HUDEP-2 (cell line): ENCODE results near the gene DNAJC3.
A peak's percentile ranks its signal among the peaks of the same experiment; 100 is the strongest.
"Not testable (repeated sequence)": the region's sequence is repeated elsewhere in the genome, so short reads cannot be mapped to it uniquely, and the experiment has no call there.

ENCODE experiments used
- DNase-seq, 76 experiments: peaks; one replicate each; lab custom pipeline; 2025; ENCODE audit not compliant: unreplicated experiment in 76 of 76; lab: John Stamatoyannopoulos, UW

The DNAJC3 gene

DNA sequence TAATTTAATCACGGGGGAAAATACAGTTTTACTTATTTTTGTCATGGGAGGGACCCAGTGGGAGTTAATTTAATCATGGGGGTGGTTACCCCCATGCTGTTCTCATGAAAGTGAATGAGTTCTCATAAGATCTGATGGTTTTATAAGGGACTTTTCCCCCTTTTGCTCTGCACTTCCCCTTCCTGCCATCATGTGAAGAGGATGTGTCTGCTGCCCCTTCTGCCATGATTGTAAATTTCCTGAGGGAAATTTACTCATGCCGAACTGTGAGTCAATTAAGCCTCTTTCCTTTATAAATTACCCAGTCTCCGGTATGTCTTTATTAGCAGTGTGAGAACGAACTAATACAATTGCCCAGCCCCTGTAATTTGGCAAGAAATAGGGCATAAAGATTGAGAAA, 35.9 kb downstream of the DNAJC3 start:
- not testable (repeated sequence) for DNase-seq

DNA sequence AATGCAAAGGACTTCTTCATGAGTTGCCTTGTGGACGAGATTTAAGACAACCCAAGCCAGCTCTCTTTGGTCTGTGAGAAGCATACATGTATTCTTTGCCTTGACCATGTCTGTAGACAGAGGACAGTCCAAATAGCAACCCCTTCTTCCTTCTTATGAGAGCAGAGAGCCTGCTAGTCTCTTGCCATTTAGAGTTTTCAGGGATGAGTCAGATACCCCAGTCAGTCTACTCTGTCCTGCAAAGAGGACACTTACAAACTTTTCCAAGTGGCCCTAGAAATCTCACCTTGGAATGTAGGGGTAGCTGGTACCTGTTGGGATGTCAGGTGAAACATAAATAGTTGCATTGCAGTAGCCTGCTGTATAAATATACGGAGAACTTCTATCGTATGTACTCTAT, 36.7 kb downstream of the DNAJC3 start:
- DNase-seq: no peak

DNA sequence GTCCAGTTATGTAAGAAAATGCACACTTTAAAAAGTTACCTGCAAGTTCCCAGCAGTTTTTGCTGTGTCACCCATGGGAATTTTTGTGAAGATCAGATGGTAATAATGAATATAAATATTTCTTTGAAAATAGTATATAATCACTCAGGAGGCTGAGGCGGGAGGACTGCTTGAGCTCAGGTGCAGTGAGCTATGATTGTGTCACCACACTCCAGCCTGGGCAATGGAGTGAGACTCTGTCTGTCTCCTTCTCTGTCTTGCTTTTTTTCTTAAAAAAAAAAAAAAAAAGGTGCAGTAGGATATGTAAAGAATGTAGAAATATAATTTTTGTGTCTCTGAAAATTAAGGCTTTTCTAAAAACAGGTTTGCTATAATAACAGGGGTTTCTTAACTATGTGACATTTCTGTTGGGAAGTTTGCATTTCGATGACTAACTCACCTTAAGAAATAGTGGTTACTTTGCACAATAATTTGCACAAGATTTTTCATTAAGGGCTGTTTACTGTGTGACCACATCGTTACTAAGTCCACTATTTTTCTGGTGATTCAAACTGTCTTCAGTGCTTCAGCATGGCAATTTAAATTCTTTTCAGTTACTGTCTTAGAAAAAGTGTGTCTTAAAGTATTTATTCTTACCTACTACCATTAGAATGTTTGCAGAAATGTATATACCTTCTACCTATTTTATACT, 37.3 kb downstream of the DNAJC3 start:
- DNase-seq: no peak

DNA sequence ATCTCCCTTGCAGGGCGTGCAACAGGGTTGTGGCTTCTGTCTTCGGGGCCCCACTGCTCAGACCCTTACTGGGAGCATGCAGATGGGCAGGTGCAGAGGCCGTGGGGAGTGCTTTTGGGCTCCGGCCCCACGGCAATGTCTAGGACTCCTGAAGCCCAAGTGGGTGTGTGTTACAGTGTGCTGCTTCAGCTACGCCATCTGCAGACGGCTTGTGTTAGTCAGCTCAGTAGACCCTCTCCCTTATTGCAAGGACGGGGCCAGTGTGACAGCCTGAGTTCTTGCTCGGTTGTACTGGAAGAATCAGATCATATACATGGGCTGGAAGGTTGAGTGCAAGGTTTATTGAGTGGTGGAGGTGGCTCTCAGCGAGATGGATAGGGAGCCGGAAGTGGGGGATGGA, 39.3 kb downstream of the DNAJC3 start:
- no peak for DNase-seq

DNA sequence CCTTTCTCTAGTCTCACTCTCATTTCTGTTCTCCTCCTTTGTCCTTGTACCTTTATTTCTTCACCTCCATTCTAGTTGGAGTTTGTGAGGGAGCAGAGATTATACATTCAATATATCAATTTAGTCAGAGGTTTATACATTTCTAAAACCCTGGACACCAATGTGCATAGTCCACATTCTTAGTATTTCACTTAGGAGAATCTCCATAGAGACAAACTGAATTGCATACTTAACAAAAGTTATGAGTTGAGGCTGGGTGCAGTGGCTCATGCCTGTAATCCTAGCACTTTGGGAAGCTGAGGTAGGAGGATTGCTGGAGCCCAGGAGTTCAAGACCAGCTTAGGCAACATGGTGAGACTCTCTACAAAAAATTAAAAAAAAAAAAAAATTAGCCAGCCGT, 45.3 kb downstream of the DNAJC3 start:
- DNase-seq: no peak

DNA sequence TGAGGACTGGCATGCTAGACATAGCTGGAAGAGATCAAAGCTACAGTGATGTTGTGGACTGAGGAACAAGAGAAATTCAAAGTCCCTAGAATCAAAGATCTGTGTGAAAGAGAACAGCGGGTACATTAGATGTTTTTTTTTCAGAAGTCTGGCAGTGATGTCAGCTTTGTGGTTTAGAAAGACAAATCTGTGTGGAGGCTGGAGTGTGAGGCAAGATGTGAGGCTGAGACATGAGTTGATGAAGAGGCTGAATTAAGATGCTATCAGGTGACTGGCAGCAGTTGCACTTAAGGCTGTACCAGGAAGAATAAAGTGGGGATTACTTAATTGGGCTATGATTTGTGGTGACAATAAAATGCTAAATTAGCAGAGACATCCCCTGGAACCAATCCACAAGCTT, 46.5 kb downstream of the DNAJC3 start:
- DNase-seq: no peak

DNA sequence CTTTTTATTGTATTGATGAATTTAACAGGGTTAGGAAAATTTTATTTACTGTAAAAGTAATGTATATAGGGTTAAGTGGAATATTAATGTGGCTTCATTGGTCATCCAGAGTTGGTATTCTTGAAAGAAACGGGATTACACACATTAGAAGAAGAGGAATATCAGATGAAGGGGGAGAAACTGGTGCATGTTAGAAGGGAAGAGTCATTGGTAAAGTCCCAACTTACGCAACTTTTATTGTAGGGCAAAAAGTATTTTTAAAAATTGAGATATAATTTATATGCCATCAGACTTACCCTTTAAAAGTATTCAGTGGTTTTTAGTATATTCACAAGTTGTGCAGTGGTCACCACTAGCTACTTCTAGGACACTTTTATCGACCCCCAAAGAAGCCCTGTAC, 47.3 kb downstream of the DNAJC3 start:
- DNase-seq: no peak

DNA sequence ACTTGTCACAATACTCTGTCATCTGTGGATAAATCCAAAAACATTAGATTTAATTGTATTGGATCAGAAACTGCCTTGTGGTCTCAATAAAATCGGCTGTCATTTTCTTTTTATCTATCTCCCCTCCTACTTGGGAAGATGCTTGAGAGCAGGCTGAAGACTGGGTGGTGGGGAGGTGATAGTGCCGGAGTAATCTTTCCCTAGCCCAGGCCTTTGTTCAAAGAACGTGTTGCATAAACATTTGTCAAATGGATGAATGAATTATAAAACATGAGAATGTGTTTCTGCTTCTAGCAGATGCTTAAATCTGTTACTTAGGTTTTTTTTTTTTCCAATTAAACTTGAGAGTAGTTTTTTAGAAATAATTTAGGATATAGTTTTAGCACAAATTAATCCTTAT, 49.9 kb downstream of the DNAJC3 start:
- DNase-seq: no peak

DNA sequence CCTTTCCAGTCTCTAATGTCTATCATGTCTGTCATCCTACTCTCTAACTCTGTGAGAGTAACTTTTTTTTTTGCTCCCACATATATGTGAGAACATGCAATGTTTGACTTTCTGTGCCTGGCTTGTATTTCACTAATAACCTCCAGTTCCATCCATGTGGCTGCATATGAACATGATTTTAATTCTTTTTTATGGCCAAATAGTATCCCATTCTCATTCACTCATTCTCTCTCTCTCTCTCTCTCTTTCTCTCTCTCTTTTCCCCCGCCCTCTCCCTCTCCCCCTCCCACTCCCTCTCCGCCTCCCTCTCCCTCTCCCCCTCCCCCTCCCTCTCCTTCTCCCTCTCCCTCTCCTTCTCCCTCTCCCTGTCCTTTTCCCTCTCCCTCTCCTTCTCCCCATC, 52.0 kb downstream of the DNAJC3 start:
- DNase-seq: no peak

DNA sequence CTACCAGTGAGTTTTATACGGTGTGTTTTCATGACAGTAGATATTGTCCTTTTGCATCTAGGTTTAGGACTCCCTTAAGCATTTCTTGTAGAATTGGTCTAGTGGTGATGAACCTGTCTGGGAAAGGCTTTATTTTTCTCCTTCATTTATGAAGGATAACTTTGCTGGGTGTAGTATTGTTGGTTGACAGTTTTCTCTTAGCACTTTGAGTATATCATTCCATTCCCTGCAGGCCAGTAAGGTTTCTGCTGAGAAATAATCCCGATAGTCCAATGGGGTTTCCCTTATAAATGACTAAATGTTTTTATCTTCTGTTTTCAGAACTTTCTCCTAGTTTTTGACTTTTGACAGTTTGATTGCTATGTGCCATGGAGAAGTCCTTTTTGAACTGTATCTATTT, 57.2 kb downstream of the DNAJC3 start:
- DNase-seq: no peak

DNA sequence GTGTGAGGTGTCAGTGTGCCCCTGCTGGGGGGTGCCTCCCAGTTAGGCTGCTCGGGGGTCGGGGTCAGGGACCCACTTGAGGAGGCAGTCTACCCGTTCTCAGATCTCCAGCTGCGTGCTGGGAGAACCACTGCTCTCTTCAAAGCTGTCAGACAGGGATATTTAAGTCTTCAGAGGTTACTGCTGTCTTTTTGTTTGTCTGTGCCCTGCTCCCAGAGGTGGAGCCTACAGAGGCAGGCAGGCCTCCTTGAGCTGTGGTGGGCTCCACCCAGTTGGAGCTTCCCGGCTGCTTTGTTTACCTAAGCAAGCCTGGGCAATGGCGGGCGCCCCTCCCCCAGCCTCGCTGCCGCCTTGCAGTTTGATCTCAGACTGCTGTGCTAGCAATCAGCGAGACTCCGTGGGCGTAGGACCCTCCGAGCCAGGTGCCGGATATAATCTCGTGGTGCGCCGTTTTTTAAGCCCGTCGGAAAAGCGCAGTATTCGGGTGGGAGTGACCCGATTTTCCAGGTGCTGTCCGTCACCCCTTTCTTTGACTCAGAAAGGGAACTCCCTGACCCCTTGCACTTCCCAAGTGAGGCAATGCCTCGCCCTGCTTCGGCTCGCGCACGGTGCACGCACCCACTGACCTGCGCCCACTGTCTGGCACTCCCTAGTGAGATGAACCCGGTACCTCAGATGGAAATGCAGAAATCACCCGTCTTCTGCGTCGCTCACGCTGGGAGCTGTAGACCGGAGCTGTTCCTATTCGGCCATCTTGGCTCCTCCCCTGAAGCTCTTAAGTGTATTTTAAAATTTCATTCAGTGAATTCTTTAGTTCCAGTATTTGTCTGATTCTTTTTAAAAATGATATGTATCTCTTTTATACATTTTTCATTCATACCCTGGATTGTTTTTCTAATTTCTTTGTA, 63.4 kb downstream of the DNAJC3 start:
- DNase-seq: not testable (repeated sequence)

DNA sequence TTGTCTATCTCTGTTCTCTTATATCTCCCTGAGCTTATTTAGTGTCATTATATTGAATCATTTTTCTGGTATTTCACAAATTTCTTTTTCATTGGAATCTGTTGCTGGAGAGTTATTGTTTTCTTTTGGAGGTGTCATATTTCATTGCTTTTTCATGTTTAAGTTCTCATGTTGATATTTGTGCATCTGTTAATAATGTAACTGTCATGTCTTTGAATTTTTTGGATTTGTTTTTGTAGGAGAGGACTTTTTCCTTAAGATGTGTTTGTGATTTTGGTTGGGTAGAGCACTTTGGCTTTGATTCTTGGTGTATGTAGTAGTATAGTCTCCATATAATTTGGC, 64.0 kb downstream of the DNAJC3 start:
- DNase-seq: no peak

DNA sequence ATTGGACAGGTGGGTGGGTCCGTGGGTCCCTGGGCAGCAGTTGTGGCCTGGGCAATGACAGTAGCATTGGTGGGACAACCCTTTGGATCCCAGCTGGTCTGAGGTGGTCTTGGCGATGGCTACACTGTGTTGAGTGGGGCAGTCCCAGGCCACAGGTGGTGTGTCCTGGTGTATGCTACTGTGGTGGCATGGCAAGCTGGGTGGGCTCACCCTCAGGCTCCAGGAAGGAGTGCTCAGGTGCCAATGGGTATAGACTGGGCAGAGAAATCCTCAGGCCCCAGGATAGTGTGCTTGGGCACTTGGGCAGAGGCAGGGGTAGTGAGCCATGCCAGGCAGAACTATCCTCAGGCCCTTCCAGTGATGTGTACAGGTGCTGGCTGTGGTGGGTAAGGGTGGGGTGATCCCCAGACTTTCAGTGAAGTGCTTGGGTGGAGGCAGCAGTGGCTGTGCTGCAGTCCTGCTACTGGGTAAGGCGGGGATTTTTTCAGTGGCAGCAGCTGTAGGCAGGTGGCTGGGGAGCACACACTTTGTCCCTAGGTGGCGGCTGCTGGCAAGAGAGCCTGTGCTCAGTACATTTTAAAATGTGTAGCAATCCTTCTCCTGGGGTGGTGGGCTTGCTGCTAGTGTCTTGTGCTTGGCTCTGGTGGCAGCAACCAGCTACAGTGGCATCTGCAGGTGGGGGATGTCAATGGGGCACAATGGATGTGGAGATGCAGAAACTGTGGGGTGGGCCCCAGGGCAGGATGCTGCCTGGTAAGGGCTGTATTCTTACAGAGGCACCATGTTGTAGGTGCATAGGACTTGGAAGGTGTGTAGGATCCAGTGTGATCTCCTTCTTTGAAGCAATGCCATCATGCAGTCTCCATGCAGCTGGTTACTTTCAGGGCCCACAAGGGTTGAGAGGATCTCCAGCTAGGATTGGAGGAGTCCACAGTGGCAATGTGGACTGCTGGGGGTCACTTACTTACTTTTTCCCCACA, 64.9 kb downstream of the DNAJC3 start:
- no peak for DNase-seq

DNA sequence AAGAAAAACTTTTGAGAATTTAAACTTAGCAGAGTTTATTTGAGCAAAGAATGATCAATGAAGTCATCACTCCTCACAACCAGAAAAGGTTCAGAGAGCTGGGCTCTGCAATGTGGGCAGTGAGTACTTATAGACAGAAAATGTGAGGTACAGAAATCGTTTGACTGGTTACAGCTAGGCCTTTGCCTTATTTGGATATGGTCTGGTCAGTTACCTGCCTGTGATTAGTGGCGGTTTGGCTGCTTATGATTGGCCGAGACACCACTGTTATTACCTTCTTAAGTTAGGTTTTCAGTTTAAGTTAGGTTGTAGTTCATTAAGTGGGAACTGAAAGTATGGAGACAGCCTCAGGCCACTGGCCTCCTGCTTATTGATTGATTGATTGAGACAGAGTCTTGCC, 66.3 kb downstream of the DNAJC3 start:
- DNase-seq: no peak

DNA sequence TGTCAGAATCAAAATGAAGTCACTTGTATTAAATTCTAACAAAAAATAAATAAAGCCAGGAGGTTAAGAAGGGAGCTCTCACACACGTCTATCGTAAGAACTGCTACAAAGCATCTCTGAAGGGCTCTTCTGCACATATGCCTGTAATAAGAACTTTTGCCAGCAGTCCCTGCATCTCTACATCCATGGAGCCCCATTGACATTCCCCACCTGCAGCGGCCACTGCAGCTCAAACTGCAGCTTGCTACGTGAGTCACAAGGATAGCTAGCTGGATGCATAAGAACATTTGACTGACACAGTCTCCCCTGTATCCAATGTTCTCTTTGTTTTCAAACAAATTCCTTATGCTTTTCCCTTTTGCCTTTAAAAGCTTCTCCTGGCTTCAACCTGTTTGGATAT, 68.3 kb downstream of the DNAJC3 start:
- DNase-seq: no peak

DNA sequence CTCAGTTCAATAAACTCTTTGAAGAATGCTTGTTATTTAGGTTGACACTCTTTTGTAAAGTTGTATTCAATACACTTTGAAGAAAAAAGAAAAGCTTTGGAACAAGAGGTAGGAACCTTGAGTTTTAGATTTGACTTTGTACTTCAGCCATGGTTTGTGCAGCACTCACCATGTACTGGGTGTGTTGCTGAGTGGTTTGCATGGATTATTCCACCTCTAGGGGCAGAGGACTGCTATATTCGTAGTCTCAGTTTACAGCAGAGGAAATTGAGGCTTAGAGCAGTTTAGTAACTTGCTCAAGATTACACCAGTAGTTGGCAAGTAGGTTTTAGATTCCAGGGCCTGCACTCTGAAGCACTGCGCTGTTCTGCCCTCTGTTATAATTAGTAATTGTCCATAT, 68.8 kb downstream of the DNAJC3 start:
- DNase-seq: no peak

DNA sequence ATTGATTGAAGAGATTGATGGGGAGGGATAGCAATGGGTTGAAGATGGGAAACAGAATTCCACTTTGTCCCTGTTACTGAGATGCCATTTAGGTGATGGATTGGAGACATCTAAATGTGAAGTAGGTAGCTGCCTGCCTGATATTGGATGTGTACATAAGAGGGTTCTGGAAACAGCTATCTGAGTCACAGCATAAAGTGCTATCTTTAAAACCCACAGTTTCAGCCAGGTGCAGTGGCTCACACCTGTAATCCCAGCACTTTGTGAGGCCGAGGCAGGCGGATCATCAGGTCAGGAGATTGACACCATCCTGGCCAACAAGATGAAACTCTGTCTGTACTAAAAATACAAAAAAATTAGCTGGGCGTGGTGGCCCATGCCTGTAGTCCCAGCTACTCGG, 72.6 kb downstream of the DNAJC3 start:
- DNase-seq: no peak

DNA sequence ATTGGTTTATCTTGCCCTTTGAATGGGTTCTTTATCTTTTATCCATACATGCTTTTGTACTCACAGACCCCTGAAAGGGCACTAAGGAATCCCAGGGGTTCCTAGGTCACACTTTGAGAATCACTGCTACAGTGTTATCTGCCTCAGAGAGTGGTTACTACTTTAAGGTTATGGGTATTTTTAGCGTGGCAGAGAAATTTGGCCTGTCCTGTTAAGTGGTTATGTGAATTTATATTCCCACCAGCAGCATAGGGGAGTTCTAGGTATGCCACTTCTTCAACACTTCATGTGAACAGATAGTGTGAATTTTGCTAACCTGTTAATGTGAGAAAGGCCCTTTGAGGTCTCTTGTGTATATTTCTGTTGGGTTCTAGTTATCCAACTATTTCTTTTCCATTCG, 75.7 kb downstream of the DNAJC3 start:
- DNase-seq: no peak

DNA sequence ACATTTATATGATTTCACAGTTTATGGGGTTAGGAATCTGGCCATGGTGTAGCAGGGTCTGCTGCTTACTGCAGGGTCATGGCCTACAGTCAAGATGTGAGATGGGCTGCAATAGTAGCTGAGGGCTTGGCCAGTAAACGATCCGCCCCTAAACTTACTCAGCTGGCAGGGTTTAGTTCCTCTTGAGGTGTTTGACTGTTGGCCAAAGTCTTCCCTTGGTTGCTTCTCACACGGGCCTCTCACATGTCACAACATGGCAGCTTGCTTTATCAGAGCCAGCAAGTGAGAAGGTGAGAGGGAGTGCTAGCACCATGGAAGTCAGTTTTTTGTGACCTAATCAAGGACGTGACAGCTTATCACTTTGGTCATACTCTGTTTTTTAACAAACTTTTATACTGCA, 77.1 kb downstream of the DNAJC3 start:
- DNase-seq: peak in 54 of 76 experiments; percentile 2 to 65 (median 24)

DNA sequence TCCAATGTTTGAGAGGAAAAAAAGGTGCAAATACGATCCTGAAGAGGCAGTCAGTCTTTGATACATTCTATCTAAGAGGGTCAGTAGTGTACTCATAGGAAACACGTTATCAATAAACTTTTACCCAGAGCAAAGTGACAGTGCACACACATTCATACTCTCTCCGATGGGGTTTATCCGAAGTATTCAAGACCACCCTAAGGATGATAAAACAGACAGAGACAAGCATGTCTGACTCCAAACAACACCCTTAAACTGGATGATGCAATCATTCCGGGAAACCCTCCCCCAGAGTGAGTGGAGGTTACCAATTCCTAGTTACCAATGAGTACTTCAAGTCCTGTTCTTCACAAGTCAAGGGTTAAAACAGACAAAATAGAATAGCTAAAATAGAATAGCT, 79.1 kb downstream of the DNAJC3 start:
- DNase-seq: no peak

DNA sequence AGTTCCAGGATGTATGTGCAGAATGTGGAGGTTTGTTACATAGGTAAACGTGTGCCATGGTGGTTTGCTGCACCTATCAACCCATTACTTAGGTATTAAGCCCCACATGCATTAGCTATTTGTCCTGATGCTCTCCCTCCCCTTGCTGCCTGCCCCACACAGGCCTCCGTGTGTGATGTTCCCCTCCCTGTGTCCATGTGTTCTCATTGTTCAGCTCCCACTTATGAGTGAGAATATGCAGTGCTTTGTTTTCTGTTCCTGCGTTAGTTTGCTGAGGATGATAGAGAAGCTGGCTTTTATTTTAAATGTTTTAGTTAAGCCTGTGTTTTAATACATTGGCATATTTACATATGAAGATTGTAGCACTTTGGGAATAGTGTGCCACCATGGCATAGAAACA, 85.7 kb downstream of the DNAJC3 start:
- not testable (repeated sequence) for DNase-seq
